Stimulated activated CD4-positive, alpha-beta T cell treated with anti-CD3 and anti-CD28 coated beads, Interleukin-1b, Interleukin-23, amount 100 ng/mL, for 24 hours (primary cell): ENCODE measurements around the gene FRMPD4.

Experiments used
- DNase-seq, 4 experiments: peaks; one replicate each; pipeline ENCODE4 v3.0.0-alpha.2; 2020; ENCODE audit warnings: low read depth in 4 of 4, low spot score in 1 of 4

The FRMPD4 gene

DNA sequence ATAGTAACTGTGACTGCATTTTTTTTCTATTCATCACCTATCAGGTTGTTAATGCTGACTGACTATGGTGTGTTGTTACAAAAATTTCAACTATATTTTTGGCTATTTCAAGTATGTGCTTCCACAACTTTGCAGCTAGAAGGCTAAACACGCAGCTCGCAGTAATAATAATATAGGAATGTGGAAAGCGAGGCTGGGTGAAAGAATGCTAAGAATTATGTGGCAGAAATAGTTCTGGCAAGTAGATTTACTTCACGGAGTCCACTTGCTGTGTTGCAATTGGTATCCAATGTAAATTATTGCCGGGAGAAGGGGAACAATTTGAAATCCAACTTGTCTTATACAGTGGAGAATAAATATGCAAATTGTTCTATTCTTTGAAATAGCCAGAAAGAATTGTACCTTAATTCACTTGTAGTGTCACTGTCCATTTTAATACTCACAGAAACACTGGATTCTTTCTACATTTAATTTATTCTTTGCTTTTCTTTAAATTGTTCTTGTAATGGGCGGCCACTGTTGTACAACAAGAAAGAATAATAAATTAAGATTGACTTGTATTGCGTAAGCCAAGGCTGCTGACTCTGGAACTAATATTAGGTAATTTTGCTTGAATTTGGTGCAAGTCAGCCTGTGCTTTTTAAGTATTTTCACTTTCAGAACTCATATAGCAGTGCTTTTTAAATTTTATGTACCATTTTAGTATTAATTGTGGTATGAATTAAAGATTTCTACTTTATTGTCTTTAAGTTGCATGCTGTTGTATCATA, 154.9 kb downstream of the FRMPD4 start:
- DNase-seq, result no peak

DNA sequence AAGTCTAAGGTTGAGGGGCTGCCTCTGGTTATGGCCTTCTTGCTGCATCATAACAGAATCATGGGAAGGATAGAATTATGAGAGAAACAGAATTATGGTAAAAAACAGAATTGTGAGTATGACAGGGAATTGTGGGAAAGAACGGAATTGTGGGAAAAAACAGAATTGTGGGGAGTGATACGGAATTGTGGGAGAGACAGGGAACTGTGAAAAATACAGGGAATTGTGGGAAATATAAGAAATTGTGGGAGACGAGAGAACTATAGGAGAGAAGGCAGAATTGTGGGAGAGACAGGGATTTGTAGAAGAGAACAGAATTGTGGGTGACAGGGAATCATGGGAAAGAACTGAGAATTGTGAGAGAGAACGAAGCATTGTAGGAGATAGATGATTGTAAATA, 159.1 kb downstream of the FRMPD4 start:
- no peak for DNase-seq

DNA sequence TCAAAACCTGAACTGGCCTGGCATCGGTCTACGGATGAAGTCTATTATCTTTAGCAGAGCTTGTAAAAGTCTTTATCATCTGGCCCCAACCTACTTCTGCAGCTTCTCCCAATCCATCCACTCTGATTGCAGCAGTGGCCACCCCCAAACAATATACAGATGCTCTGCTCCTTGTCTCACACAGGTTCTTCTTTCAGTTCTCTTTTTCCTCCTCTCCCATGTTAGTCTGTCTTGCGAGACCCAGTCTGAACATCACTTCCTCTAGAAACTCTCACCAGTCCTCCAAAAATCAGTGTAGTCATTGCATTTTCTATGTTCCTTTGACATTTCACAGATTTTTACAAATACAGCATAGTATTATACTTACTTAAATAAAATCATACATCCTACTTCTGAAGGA, 163.0 kb downstream of the FRMPD4 start:
- no peak for DNase-seq

DNA sequence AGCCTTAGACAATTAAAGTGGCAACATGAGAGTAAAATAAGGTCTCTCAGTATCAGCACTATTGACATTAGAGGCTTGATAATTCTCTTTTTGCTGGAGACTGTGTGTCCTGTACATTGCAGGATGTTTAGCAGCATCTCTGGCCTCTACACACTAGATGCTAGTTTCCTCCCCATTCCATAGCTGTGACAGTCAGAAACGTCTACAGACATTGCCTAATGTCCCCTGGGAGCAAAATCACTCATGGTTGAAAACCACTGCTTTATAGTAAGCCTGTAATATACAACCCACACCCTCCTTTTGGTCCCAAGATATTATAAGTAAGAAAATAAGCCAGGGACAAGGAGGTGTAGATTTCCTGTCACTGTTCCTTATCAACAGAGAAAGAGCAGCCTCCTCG, 166.0 kb downstream of the FRMPD4 start:
- no peak for DNase-seq

DNA sequence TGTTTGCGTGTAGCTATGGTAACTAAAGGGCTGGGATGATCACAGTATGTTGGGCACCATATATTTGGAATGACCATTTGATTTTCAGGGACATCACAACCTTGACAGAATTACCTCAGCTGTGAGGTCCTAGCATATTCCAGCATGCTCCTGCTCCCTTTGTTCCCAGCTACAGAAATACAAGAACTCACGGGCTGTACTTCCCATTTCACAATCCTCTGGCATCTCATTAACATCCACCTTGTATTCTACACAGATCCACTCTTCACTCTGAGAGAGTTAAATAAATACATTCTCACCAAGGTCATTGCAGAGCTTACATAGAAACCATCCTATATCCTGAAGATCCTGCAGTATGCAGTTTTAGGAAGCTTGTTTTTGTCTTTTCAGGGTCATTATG, 169.7 kb downstream of the FRMPD4 start:
- DNase-seq, result no peak

DNA sequence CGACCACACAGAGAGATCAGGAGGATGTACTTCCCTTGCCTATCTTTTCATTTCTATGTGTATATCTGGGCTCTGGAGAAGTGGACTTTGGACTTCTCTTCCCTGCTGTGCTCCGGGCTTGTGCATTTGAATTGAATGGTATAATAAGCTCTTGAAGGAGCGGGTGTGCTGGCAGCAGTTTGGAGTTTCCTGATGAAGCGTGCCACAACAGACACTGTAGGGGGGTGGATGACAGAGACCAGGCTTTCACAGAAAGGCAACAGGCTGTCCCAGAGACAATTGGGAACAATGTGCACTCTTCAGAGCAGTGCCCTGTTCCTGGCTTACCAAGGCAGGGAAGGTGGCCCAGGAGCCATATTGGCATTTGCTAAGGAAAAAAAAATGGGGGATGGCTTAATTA, 170.1 kb downstream of the FRMPD4 start:
- DNase-seq, result no peak

DNA sequence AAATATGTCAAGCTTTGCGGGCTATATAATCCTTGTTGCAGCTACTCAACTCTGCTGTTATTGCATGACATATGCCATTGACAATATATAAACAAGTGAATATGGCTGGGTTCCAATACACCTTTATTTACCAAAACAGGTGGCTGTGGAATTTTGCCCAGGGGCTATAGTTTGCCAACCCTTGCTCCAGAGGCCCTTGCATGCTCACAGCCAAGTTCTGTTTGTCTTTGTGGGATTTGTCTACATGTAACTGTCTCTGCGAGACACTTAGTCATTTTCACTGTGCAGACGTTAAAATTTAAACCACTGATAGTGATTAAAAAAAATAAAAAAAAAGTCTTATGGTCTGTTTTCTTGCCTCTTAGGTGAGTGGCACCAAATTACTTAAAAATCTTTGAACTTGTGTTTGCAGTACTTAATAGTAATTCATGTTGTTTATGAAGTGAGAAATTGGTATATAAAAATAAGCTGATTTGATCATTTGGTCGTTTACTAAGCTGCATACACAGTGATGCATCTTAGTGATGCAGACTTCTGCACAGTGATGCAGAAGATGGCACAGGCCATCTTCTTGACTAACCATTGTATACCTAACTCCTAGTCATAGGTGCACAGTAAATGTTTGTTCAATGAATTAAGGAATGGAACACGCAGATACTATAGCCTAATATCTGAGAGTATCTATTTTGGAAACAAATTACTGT, 170.9 kb downstream of the FRMPD4 start:
- DNase-seq, result no peak

DNA sequence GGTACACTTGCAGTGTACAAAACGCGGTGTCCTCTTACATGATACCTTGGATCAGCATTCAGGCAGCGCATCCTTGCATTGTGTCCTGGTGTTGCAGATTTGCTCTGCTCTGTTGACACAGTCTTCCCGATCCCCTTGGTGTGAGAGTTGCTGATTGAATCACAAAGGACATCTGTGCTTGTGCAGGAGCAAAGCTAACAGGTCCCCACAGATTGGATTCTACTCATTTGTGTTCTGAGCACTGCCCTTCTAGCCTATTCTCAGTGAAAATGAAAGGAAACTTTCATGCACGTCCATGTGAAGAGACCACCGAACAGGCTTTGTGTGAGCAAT, 171.4 kb downstream of the FRMPD4 start:
- no peak for DNase-seq

DNA sequence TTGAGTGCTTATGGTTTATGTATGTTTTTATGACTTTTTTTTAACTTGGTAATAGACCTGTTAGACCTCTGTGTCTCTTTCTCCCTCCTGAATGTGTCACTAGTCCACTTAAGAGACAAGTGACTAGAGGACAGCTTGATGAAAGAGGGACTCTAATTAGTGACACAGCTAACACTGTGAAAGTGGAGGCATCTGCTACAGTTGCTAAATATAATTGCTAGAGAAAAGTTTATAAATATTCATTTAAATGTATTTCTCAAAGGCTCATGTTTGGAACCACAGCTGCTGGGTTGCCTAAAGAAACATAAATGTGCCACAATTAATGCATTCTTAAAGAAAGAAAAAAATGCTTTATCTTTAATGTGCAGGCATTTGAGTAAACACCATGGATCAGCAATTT, 176.4 kb downstream of the FRMPD4 start:
- no peak for DNase-seq

DNA sequence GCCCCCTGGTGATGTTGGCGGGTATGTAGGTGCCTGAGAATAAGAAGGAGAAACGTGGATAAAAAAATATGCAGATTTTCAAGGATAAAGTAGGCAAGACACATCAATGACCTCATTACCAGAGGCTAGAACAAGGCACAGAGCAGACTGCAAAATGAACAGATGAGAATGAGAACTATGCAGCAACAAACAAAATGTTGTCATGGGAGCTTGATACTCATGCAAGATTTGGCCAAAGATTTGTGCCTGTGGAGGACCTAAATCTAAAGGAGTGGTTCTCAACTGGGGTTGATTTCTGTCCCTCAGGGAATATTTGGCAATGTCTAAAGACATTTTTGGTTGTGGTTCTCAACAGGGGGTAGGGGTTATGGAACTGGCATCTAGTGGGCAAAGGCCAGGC, 177.3 kb downstream of the FRMPD4 start:
- no peak for DNase-seq

DNA sequence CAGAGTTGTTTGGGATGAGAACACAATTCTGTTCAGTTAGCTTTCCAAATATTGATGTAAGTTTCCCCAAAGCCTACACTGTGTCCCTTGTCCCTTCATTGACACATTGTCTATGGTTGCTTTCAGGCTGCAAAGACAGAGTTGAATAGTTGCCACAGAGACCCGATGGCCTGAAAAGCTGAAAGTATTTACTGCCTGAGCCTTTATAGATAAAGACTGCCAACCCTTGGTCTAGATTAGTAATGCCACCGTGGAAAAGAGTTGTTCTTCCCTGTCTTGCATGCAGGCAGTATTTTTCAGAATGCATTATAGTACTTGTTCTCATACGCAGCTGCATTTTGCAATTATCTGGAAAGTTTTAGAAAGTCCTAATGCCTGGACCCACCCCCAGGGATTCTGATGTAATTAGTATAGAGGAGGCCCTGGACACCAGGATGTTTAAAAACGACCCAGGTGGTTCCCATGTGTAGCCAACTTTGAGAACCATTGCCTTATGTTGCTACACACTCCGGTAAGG, 180.8 kb downstream of the FRMPD4 start:
- no peak for DNase-seq

DNA sequence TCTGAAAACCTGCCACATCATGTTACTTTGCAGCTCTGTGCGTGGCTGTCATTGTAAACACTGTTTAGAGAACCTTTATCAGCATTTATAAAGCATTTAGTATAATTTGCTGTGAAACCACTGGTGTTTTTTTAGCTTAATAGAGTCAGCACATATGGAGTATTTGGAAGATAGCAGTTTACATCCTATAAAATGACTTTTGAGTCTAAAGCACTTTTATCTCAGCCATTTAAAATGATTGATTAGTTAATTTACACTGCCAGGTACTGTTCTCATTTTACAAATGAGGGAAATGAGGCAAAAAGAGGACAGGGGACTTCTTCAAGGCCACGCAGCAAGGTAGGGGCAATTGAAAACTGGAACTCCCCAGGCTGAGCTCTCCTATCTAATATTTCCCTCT, 181.7 kb downstream of the FRMPD4 start:
- DNase-seq, result no peak

DNA sequence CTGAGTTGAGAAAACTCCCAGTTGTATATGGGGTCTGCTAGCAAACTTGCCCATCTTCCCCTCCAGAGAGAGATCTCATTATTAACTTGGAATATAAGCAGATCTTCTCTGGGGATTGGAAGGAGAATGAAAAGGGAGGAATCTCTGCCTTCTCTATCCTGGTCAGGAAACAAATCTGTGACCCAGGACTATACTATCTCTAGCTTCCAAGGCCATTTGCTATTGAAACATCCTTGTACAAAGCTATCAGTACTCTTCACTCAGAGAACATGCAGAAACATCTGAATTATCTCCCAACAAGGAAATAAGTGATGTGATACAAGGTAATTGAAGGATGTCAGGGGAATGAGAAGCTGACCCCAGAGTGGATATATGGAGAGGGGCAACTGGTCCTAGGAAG, 183.8 kb downstream of the FRMPD4 start:
- DNase-seq, result no peak

DNA sequence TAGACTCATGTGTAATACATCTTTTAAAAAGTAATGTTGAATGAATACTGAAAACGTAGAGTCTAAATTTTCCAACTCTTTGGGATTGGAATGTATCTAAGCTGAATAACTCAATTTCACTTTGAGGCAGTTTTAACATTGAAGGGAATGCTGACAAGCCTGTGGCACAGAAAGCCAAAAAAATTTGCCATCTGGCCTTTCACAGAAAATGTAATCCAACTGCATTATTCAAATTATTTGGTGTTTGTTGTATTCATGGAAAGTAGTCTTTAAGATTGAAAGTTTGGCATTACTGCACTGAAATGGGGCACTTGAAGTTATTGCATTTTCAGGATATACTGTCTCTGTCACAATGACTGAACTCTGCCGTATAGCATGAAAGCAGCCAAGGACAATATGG, 186.9 kb downstream of the FRMPD4 start:
- DNase-seq, result no peak

DNA sequence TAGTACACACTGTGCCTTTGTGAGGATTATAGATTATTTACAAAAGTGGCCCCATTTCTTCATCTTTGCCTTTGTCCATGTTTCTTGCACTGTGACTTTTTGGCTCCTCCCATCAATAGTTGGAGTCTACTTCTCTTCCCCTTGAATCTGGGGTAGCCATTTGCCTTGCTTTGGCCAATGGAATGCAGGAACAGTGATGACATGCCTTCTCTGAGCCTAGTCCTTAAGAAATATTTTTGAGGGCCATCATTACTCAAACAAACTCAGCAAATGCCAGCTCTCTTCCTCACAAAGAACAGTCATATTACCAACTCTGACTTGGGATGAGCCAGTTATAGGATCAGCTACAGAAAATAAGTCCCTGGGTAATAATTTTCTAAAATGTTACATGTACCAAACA, 189.6 kb downstream of the FRMPD4 start:
- DNase-seq, result no peak

DNA sequence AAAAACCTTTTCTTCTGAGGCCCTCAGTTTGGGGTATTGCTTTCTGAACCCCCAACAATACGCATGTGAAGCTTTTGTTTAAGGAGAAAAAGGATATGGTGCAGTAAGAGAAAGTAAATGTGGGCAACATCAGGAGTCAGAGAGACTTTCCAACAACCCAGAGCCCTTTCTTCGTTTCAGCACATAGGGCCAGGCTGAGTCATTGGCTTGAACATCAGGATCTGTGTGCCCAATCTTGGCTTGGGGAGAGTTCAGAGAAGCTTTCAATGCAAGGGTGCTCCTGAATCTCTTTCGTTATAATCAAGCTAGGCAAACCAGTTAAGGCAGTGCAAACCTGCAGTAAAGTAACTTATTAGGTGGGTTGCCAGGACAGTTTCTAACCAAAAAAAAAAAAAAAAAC, 191.2 kb downstream of the FRMPD4 start:
- no peak for DNase-seq

DNA sequence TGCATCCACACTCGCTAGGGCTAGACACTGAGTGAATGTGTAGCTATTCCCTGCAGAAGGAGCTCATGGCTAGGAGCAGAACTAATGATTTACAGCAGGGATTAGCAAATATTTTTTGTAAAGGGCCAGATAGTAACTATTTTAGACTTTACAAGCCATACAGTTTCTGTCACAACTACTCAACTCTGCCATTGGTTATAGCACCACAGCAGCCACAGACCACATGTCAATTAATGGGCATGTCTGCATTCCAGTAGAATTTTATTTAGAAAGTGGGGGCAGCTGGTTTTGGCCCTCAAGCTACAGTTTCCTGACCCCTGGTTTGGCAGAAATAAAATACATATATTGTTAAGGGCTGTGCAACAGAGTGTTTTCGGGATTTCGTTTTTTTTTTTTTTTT, 192.6 kb downstream of the FRMPD4 start:
- no peak for DNase-seq

DNA sequence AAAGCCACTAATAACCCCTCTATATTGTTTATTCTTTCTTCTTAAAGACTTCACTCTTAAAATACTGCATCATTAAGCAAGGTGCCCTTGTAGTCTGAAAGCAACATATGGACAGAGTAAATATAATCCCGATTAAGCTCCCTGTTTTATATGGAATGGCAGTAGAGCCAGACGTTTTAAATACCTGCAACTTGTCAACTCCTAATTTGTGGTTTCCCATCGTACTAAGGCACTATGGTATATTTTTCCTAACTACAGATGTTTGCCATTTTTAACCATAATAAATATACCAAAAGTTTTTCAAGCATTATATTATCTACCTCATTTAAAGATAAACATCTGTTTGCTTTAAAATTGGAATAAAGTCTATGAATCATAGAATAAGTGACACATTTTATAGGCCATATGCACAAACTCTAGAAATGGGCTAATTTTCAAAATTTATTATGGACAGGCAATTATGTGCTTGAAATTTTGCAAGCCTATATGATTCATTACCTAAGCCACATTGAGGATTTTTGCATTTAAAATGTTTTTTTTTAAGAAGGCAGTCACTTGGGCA, 194.6 kb downstream of the FRMPD4 start:
- no peak for DNase-seq

DNA sequence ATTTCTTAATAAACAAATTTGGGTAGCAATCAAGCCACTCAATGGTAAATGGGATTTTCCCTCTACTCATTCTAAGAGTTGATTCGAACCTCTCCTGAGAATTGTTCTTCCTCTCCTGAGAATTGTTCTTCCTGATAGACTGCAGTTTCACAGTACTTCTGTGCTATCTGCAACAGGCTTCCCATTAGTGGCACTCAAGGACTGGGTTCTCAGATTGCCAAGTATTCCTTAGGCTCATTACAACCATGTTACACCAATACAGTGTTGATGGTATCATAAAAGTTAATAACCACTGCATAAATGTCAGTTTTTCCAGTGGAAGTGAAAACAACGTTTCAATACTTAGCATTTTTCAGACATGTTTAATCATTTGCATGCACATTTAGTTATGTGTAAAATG, 201.6 kb downstream of the FRMPD4 start:
- DNase-seq, result no peak

DNA sequence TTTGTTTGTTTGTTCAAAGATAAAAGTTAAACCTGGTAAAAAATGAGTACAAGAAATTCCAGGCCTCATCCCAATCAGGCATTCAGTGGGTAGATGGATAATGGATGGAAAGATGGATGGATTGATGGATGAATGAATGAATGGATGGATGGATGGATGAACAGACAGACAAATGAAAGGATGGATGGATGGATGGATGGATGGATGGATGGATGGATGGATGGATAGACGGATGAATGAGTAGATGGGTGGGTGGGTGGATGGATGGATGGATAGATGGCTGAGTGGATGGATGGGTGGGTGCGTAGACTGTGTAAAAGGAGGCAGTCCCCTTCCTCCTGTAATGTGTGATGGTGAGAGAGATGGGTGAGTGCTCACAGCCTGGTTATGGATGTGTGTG, 206.7 kb downstream of the FRMPD4 start:
- DNase-seq, result no peak

DNA sequence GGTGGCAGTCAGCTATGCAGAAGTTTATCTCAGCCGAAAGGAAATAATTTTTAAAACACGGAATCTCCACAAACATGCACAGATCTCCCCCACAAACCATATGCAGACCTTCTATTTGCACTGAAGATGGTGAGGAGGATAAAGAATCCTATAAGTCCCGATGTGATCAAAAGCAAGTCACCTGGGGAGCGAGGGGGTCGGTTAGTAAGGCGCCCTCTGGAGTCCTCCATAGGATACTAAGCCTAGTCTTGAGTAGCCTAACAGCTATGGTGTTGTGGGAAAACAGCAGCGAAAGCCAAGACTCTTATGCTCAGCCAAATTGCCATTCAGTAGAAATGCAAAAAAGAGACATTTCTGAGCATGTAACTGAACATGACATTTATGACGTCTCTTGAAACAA, 210.9 kb downstream of the FRMPD4 start:
- no peak for DNase-seq

DNA sequence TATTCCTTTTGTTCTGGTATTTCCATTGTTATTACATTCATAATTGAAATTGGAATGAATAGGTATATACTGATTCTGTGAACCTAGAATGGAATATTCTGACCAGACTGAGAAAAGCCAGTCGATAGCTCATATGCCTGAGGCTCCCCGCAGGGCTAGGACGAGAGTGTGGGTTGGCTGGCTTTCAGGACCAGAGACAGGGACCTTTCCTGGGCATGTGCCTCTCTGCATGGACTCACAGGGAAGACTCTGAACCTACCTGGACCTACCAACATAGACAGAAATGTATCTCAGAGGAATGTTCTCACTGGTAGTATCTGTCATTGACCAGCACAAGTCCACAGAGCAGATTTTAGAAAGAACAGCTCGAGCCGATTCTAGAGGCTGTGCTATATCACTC, 214.6 kb downstream of the FRMPD4 start:
- no peak for DNase-seq

DNA sequence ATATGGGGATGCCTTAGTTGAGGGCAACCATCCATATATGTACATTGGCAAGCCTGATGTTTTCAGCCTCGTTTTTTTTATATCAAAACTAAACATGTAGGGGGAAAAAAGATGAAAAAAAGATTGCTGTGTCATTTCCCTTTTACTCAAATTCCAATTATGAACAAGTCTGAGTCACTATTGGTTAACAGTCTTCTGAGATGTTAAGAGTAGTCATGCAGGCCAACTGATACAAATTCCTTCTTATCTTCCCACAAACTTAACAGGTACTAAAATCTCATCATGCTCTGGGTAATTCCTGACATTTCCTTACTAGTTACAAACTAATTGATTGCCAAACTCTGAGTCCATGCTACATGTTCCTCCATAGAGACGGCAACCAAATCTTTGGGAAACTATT, 222.1 kb downstream of the FRMPD4 start:
- DNase-seq, result no peak
